Measurements from ENCODE around the gene MRPS16. TPM values are rescaled to one million over a fixed set of nuclear protein-coding genes. Genes with fewer than 3 reads are reported as not detected.

Gene MRPS16
- total and polyA plus RNA-seq, 9 of the 15 experiments (the other 6 are each of a cell fraction or from before 2014, with no cell fraction given), result 65.0 to 239 (median 146) TPM

- TF ChIP-seq POLR3A (IDR thresholded peaks at IDR 0.05; ENCODE audit: borderline replicate concordance, extremely low read depth, insufficient read depth, insufficient read length), result no peak
- TF ChIP-seq FIP1L1 (IDR thresholded peaks at IDR 0.05; ENCODE audit: low read depth, low read length, poor library complexity, severe bottlenecking), result peak; percentile 24
- TF ChIP-seq ETS1 (conservative IDR thresholded peaks at IDR 0.05; ENCODE audit: control insufficient read depth, low read depth, low read length), result peak; percentile 68; the same call in 1 of the 2 replicates
- TF ChIP-seq CLOCK (CRISPR knock-in tag; IDR thresholded peaks at IDR 0.05; ENCODE audit: borderline replicate concordance), result peak; percentile 70; the same call in 1 of the 2 replicates
- TF ChIP-seq HDAC6 (IDR thresholded peaks at IDR 0.05; ENCODE audit: low read depth, low read length), result no peak
- TF ChIP-seq ZKSCAN1 (IDR thresholded peaks at IDR 0.05; ENCODE audit: low read depth, low read length), result peak; percentile 20; the same call in 1 of the 2 replicates
- TF ChIP-seq HINFP (tag; conservative IDR thresholded peaks at IDR 0.05; ENCODE audit: low read depth), result no peak
- TF ChIP-seq POLR2AphosphoS2 (IDR thresholded peaks at IDR 0.05; ENCODE audit: low read length), result peak; percentile 78; the same call in 1 of the 2 replicates
- no peak for TF ChIP-seq MXD1 (CRISPR knock-in tag; IDR thresholded peaks at IDR 0.05; ENCODE audit: borderline replicate concordance, poor library complexity, severe bottlenecking)
- no peak for TF ChIP-seq ZNF140 (CRISPR knock-in tag; IDR thresholded peaks at IDR 0.05)
- TF ChIP-seq E2F8 (IDR thresholded peaks at IDR 0.05; ENCODE audit: low read depth, partially characterized antibody), result peak; percentile 71
- TF ChIP-seq ZFPM2 (CRISPR knock-in tag; IDR thresholded peaks at IDR 0.05), result no peak
- TF ChIP-seq CREBBP (IDR thresholded peaks at IDR 0.05; ENCODE audit: low read depth, low read length), result no peak
- peak; percentile 33; the same call in 1 of the 2 replicates for TF ChIP-seq NCOA1 (IDR thresholded peaks at IDR 0.05; ENCODE audit: low read depth)
- TF ChIP-seq TOE1 (IDR thresholded peaks at IDR 0.05; ENCODE audit: borderline replicate concordance), result peak; percentile 79; the same call in 1 of the 2 replicates
- peak; percentile 93 for TF ChIP-seq TOE1 (CRISPR knock-in tag; IDR thresholded peaks at IDR 0.05; ENCODE audit: borderline replicate concordance, low read depth)
- no peak for TF ChIP-seq BDP1 (IDR thresholded peaks at IDR 0.05; ENCODE audit: insufficient read depth, insufficient read length)
- TF ChIP-seq NCOA6 (IDR thresholded peaks at IDR 0.05), result no peak
These were observed at the start of gene MRPS16 (continued) for GRCh38 chr10:73252445-73253224.
